Mammary epithelial cell (primary cell): Measurements from ENCODE around the gene QSER1.

ENCODE experiments used
- EZH2 ChIP-seq: IDR thresholded peaks from 2 replicates; pipeline ENCODE4 v1.6.1; 2012; ENCODE audit warnings: low read length, inconsistent platforms, borderline replicate concordance
- TF ChIP-seq, protein P1 (sequence below), 2 donors: IDR thresholded peaks in 1 of 2; conservative IDR thresholded peaks in 1 of 2; 2 replicates each; pipeline ENCODE4 v1.5.1; 2011 to 2012; ENCODE audit warnings: inconsistent platforms in 2 of 2, low read length in 2 of 2, mild to moderate bottlenecking in 2 of 2, control low read depth in 1 of 2, low read depth in 1 of 2; ENCODE audit not compliant: insufficient read depth in 1 of 2; ENCODE audit errors: extremely low read depth in 1 of 2

DNA sequence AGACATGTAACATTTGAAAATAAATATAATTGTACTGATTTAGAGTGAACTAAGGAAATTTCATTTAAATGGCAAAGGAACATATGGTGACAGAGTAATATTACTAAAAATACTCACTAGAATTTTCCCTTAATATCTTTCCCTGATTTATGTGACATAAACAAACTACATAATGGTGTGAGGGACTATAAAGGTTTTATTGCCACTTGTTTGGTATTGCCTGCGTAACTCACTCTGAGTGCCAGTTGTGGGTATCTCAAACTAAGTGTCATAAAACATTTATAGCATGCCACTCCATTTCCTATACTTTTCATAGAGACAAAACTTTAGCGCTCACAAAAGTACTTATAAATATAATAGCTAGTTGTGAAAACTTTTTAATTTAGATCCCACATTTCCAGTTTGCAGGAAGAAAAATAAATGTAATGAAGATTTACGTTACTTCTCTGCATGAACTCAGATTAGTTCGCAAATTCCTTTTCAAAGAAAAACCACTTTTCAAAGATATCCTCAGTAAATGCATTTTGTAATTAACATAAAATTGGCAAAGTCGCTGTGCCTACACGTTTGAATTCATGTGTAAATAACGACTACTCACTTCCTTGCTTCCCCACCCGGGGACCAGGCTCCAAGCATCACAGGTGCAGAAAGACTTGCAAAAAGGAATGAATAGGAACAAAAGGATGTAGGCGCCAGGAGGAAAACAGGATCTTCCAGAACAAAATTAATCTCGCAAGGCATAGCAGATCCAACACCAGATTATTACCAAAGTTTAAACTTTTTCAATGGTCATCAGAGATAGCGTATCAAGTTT is 1.6 kb upstream of the QSER1 start:
- TF ChIP-seq, protein P1, sequence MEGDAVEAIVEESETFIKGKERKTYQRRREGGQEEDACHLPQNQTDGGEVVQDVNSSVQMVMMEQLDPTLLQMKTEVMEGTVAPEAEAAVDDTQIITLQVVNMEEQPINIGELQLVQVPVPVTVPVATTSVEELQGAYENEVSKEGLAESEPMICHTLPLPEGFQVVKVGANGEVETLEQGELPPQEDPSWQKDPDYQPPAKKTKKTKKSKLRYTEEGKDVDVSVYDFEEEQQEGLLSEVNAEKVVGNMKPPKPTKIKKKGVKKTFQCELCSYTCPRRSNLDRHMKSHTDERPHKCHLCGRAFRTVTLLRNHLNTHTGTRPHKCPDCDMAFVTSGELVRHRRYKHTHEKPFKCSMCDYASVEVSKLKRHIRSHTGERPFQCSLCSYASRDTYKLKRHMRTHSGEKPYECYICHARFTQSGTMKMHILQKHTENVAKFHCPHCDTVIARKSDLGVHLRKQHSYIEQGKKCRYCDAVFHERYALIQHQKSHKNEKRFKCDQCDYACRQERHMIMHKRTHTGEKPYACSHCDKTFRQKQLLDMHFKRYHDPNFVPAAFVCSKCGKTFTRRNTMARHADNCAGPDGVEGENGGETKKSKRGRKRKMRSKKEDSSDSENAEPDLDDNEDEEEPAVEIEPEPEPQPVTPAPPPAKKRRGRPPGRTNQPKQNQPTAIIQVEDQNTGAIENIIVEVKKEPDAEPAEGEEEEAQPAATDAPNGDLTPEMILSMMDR (conservative IDR thresholded peaks at IDR 0.05 in 1 of 2, IDR thresholded peaks at IDR 0.05 in 1 of 2; ENCODE audit: extremely low read depth in 1 of 2, insufficient read depth in 1 of 2, low read depth in 1 of 2, low read length in 2 of 2), result no peak
- no peak for TF ChIP-seq EZH2
